IMR-90 (cell line): ENCODE results near the gene OR14C36. TPM values are rescaled to one million over a fixed set of nuclear protein-coding genes. Genes with fewer than 3 reads are reported as not detected.

Experiments
- ATAC-seq: fragments of 200-7000 bp; cut with Tn5 transposase; 2 replicates; pipeline ENCODE4 v1.9.1; 2020; ENCODE audit warnings: low read depth, mild to moderate bottlenecking, moderate library complexity
- BruUV-seq: library from RNA; stranded (reverse); fragments of 400-500 nt; replicated peaks from 2 replicates; lab custom pipeline; 2021; lab: Mats Ljungman, UMichigan
- CTCF ChIA-PET: fragments of 300-600 bp; formaldehyde crosslinking; extraction: SDS; loops from one replicate; lab custom pipeline; 2021; ENCODE audit warnings: antibody characterized with exemption; lab: Yijun Ruan, JAX
- POLR2A ChIA-PET: fragments of 300-600 bp; sonication (Branson Sonifier 250); formaldehyde crosslinking; loops from one replicate; lab custom pipeline; 2022; ENCODE audit warnings: antibody characterized with exemption; ENCODE audit not compliant: unreplicated experiment; lab: Charles Lee
- DNase-seq: peaks from one replicate; pipeline ENCODE4 v3.0.0; 2013
- H2AFZ ChIP-seq: replicated peaks from 2 replicates; pipeline ENCODE3; 2013; ENCODE audit warnings: low read length, mild to moderate bottlenecking; ENCODE audit not compliant: poor library complexity
- H2AK5ac ChIP-seq: 2 replicates; pipeline ENCODE4 v1.6.1; 2013; ENCODE audit warnings: low read depth, low read length, inconsistent platforms
- H2AK9ac ChIP-seq: replicated peaks from 2 replicates; pipeline ENCODE3; 2013; ENCODE audit warnings: mild to moderate bottlenecking, low read depth, low read length, moderate library complexity; ENCODE audit not compliant: poor library complexity
- H2BK120ac ChIP-seq: 2 replicates; pipeline ENCODE4 v1.6.1; 2013; ENCODE audit warnings: low read depth, low read length, inconsistent platforms
- H2BK15ac ChIP-seq: 3 replicates; pipeline ENCODE4 v1.6.1; 2013; ENCODE audit warnings: low read depth, low read length, inconsistent platforms
- H2BK20ac ChIP-seq: 2 replicates; pipeline ENCODE4 v1.6.1; 2013; ENCODE audit warnings: low read depth, mild to moderate bottlenecking, inconsistent platforms, low read length, moderate library complexity
- H2BK5ac ChIP-seq: 2 replicates; pipeline ENCODE4 v1.6.1; 2013; ENCODE audit warnings: mild to moderate bottlenecking, low read depth, low read length, inconsistent platforms; ENCODE audit not compliant: poor library complexity, severe bottlenecking
- H3K14ac ChIP-seq: replicated peaks from 2 replicates; pipeline ENCODE4 v1.6.1; 2013; ENCODE audit warnings: low read depth, low read length, inconsistent platforms
- H3K18ac ChIP-seq: 2 replicates; pipeline ENCODE4 v1.6.1; 2013; ENCODE audit warnings: low read depth, low read length, control low read depth
- H3K23ac ChIP-seq: 2 replicates; pipeline ENCODE4 v1.6.1; 2013; ENCODE audit warnings: low read depth, low read length, inconsistent platforms
- H3K27ac ChIP-seq: 2 replicates; pipeline ENCODE4 v1.5.1; 2013; ENCODE audit warnings: mild to moderate bottlenecking, control low read depth, low read length; ENCODE audit not compliant: insufficient read depth
- H3K27me3 ChIP-seq: 2 replicates; pipeline ENCODE4 v1.6.1; 2013; ENCODE audit warnings: low read length; ENCODE audit not compliant: control insufficient read depth, insufficient read depth
- H3K36me3 ChIP-seq: 2 replicates; pipeline ENCODE4 v1.6.1; 2013; ENCODE audit warnings: low read length, mixed read lengths; ENCODE audit not compliant: control insufficient read depth, insufficient read depth
- H3K4ac ChIP-seq: 2 replicates; pipeline ENCODE4 v1.6.1; 2013; ENCODE audit warnings: low read depth, low read length, inconsistent platforms
- H3K4me1 ChIP-seq: 2 replicates; pipeline ENCODE4 v1.6.1; 2013; ENCODE audit warnings: low read length, mixed read lengths; ENCODE audit not compliant: control insufficient read depth, insufficient read depth
- H3K4me2 ChIP-seq: 2 replicates; pipeline ENCODE4 v1.6.1; 2013; ENCODE audit warnings: low read depth, mild to moderate bottlenecking, control low read depth, low read length, moderate library complexity
- H3K4me3 ChIP-seq: 2 replicates; pipeline ENCODE4 v1.5.1; 2013; ENCODE audit warnings: low read depth, mild to moderate bottlenecking, control low read depth, low read length, moderate library complexity; ENCODE audit not compliant: insufficient read depth
- H3K56ac ChIP-seq: 2 replicates; pipeline ENCODE4 v1.6.1; 2013; ENCODE audit warnings: low read length, inconsistent platforms; ENCODE audit not compliant: insufficient read depth; ENCODE audit errors: extremely low read depth
- H3K79me1 ChIP-seq, 2 experiments: 2 replicates each; pipeline ENCODE4 v1.6.1; 2013; ENCODE audit warnings: low read length in 2 of 2, inconsistent platforms in 1 of 2, low read depth in 1 of 2
- H3K9ac ChIP-seq: 2 replicates; pipeline ENCODE4 v1.6.1; 2013; ENCODE audit warnings: low read depth, low read length, control low read depth
- H3K9me1 ChIP-seq: 2 replicates; pipeline ENCODE4 v1.6.1; 2013; ENCODE audit warnings: low read length, inconsistent platforms; ENCODE audit not compliant: insufficient read depth
- H3K9me3 ChIP-seq: 2 replicates; pipeline ENCODE4 v1.6.1; 2013; ENCODE audit warnings: low read length; ENCODE audit not compliant: control insufficient read depth, insufficient read depth
- H4K20me1 ChIP-seq: 2 replicates; pipeline ENCODE4 v1.6.1; 2013; ENCODE audit warnings: low read length, inconsistent platforms; ENCODE audit not compliant: insufficient read depth
- H4K5ac ChIP-seq: 2 replicates; pipeline ENCODE4 v1.6.1; 2013; ENCODE audit warnings: mild to moderate bottlenecking, low read depth, low read length, control low read depth
- H4K8ac ChIP-seq, 2 experiments: 2 replicates each; pipeline ENCODE4 v1.6.1; 2013; ENCODE audit warnings: low read depth in 2 of 2, low read length in 2 of 2, control low read depth in 1 of 2, inconsistent platforms in 1 of 2
- H4K91ac ChIP-seq: 2 replicates; pipeline ENCODE4 v1.6.1; 2013; ENCODE audit warnings: low read depth, low read length, inconsistent platforms; ENCODE audit not compliant: insufficient read depth
- CEBPB ChIP-seq: IDR thresholded peaks from 2 replicates; pipeline ENCODE4 v1.6.1; 2012; ENCODE audit warnings: low read depth, low read length, improper control_type of control experiment
- FOS ChIP-seq: fragments of 150-350 bp; IDR thresholded peaks from 2 replicates; pipeline ENCODE4 v1.6.1; 2016; ENCODE audit warnings: low read depth, low read length
- MAFK ChIP-seq: IDR thresholded peaks from 2 replicates; pipeline ENCODE4 v1.6.1; 2012; ENCODE audit warnings: low read depth, low read length, improper control_type of control experiment
- MAZ ChIP-seq: IDR thresholded peaks from 2 replicates; pipeline ENCODE4 v1.6.1; 2012; ENCODE audit warnings: low read depth, mild to moderate bottlenecking, low read length, improper control_type of control experiment, moderate library complexity, borderline replicate concordance
- NFE2L2 ChIP-seq: fragments of 150-350 bp; IDR thresholded peaks from 2 replicates; pipeline ENCODE4 v1.6.1; 2016; ENCODE audit warnings: low read depth, mild to moderate bottlenecking, low read length
- POLR2A ChIP-seq: IDR thresholded peaks from 2 replicates; pipeline ENCODE4 v1.6.1; 2012; ENCODE audit warnings: mild to moderate bottlenecking, low read depth, low read length
- RFX5 ChIP-seq: IDR thresholded peaks from 2 replicates; pipeline ENCODE4 v1.8.0; 2012; ENCODE audit warnings: low read depth, mild to moderate bottlenecking, low read length, moderate library complexity
- WGBS, 2 experiments: methylation state at CpG; one replicate each; pipeline versions ENCODE4 v1.1.5 to v1.1.7; 2013; ENCODE audit warnings: missing lambda C conversion rate in 2 of 2; ENCODE audit not compliant: insufficient read length in 1 of 2; ENCODE audit errors: extremely low coverage in 2 of 2; 5-methylcytosine and 5-hydroxymethylcytosine counted together
- dilution Hi-C: fragments of 300-500 bp; cut with HindIII; formaldehyde crosslinking; loops from one replicate; pipeline ENCODE4 v1.14.3; 2018; ENCODE audit warnings: low sequenced_read_pairs; ENCODE audit not compliant: unreplicated experiment
- in situ Hi-C: fragments of 300-500 bp; cut with MboI; formaldehyde crosslinking; loops from 3 replicates; pipeline ENCODE4 v1.14.3; 2019; ENCODE audit warnings: low sequenced_read_pairs, inconsistent platforms, mixed read lengths
- intact Hi-C: fragments of 100-400 bp; cut with micrococcal nuclease; formaldehyde crosslinking; loops from 2 replicates; pipeline ENCODE4 v1.10.0; 2022
- polyA plus RNA-seq, 3 experiments: library from polyadenylated mRNA; depleted of rRNA; stranded (reverse); fragments of >200 nt; gene quantifications; 2 replicates each; pipeline ENCODE4 v1.2.3, GENCODE V29; 2012; ENCODE audit warnings: low replicate concordance in 1 of 3
- total RNA-seq: library from RNA; depleted of rRNA; stranded (reverse); fragments of >200 nt; gene quantifications from 2 replicates; pipeline ENCODE4 v1.2.3, GENCODE V29; 2012
- TF ChIP-seq, protein P1 (sequence below): fragments of 150-350 bp; IDR thresholded peaks from 2 replicates; pipeline ENCODE4 v1.6.1; 2017; ENCODE audit warnings: mild to moderate bottlenecking, antibody characterized with exemption, low read length, low read depth
- TF ChIP-seq, protein P2 (sequence below): fragments of 150-350 bp; IDR thresholded peaks from 2 replicates; pipeline ENCODE4 v1.6.1; 2016; ENCODE audit warnings: low read depth, mild to moderate bottlenecking, low read length, moderate library complexity, borderline replicate concordance

OR14C36 gene
- total and polyA plus RNA-seq, 2 of the 4 experiments (the other 2 are of a cell fraction): not detected

- ATAC-seq (no peak), DNase-seq (no peak)
- Histone ChIP-seq H2BK5ac (no peak overlapping the region), H3K4me1 (no peaks in the 10 kb centered on the region), H3K9ac (no peak overlapping the region), H3K36me3 (no peaks in the 10 kb centered on the region), H3K27me3 (no peaks in the 10 kb centered on the region), H2AFZ (no peak overlapping the region), H4K20me1 (no peaks in the 10 kb centered on the region), H2BK15ac (no peak overlapping the region), H4K91ac (no peak overlapping the region), H3K4ac (no peak overlapping the region), H3K9me3 (peaks cover 14% of the 10 kb centered on the region), H3K79me1 (no peaks in the 10 kb centered on the region), H3K4me2 (no peak overlapping the region), H3K23ac (no peak overlapping the region), H2AK5ac (no peak overlapping the region), H2AK9ac (no peak overlapping the region), H3K4me3 (no peak overlapping the region), H4K5ac (no peak overlapping the region), H3K56ac (no peak overlapping the region), H2BK20ac (no peak overlapping the region), H3K9me1 (no peaks in the 10 kb centered on the region), H4K8ac (no peak overlapping the region), H3K27ac (no peak overlapping the region), H3K18ac (no peak overlapping the region), H3K14ac (no peak overlapping the region), H2BK120ac (no peak overlapping the region)
- TF ChIP-seq NFE2L2 (no peak), RFX5 (no peak), MAFK (no peak), MAZ (no peak), FOS (no peak), POLR2A (no peak), CEBPB (no peak)
- TF ChIP-seq, protein P1, sequence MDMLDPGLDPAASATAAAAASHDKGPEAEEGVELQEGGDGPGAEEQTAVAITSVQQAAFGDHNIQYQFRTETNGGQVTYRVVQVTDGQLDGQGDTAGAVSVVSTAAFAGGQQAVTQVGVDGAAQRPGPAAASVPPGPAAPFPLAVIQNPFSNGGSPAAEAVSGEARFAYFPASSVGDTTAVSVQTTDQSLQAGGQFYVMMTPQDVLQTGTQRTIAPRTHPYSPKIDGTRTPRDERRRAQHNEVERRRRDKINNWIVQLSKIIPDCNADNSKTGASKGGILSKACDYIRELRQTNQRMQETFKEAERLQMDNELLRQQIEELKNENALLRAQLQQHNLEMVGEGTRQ: no peak
- TF ChIP-seq, protein P2, sequence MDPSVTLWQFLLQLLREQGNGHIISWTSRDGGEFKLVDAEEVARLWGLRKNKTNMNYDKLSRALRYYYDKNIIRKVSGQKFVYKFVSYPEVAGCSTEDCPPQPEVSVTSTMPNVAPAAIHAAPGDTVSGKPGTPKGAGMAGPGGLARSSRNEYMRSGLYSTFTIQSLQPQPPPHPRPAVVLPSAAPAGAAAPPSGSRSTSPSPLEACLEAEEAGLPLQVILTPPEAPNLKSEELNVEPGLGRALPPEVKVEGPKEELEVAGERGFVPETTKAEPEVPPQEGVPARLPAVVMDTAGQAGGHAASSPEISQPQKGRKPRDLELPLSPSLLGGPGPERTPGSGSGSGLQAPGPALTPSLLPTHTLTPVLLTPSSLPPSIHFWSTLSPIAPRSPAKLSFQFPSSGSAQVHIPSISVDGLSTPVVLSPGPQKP: no peak
- ChIA-PET CTCF (no interaction called here), POLR2A (no interaction called here)
- no CpG with 5 or more reads among the region's 3 CpGs for WGBS, 2 experiments
- dilution Hi-C loops: no loop called here
- BruUV-seq: no TSS peak
- intact Hi-C loops: no loop called here
- in situ Hi-C loops: no loop called here
These were observed 28.3 kb downstream of the OR14C36 start for GRCh38 chr1:248376916-248377315.
